HG03108 (cell line): ENCODE data around the gene FAM174B.

Experiments
- ATAC-seq: cut with Tn5 transposase; IDR thresholded peaks from one replicate; pipeline ENCODE4 v1.9.1; 2021; ENCODE audit warnings: moderate library complexity; ENCODE audit not compliant: unreplicated experiment

The FAM174B gene

GRCh38 chr15:92643849-92644815, 11.4 kb downstream of the FAM174B start:
- ATAC-seq, result no peak

- no peak for ATAC-seq
Observed at GRCh38 chr15:92638709-92639365, 16.7 kb downstream of the FAM174B start.

- ATAC-seq, result no peak
Observed at GRCh38 chr15:92638291-92638708, 17.3 kb downstream of the FAM174B start.

- no peak for ATAC-seq
Observed at GRCh38 chr15:92637626-92638025, 17.9 kb downstream of the FAM174B start.

GRCh38 chr15:92636908-92637481, 18.6 kb downstream of the FAM174B start:
- ATAC-seq, result no peak

GRCh38 chr15:92636401-92636907, 19.1 kb downstream of the FAM174B start:
- no peak for ATAC-seq

GRCh38 chr15:92634671-92635201, 20.8 kb downstream of the FAM174B start:
- no peak for ATAC-seq

GRCh38 chr15:92634060-92634459, 21.5 kb downstream of the FAM174B start:
- ATAC-seq, result no peak

GRCh38 chr15:92633418-92633817, 22.2 kb downstream of the FAM174B start:
- ATAC-seq, result no peak

GRCh38 chr15:92633001-92633400, 22.6 kb downstream of the FAM174B start:
- no peak for ATAC-seq

GRCh38 chr15:92631721-92632120, 23.9 kb downstream of the FAM174B start:
- no peak for ATAC-seq

- no peak for ATAC-seq
Observed at GRCh38 chr15:92629975-92630626, 25.5 kb downstream of the FAM174B start.

- no peak for ATAC-seq
Observed at GRCh38 chr15:92629276-92629974, 26.1 kb downstream of the FAM174B start.

- ATAC-seq, result no peak
Observed at GRCh38 chr15:92627014-92627413, 28.6 kb downstream of the FAM174B start.

- ATAC-seq, result peak; percentile 73
Observed at GRCh38 chr15:92625251-92625980, 30.2 kb downstream of the FAM174B start.

- no peak for ATAC-seq
Observed at GRCh38 chr15:92624401-92624991, 31.1 kb downstream of the FAM174B start.

GRCh38 chr15:92623435-92623834, 32.1 kb downstream of the FAM174B start:
- ATAC-seq, result no peak

- no peak for ATAC-seq
Observed at GRCh38 chr15:92621972-92622533, 33.5 kb downstream of the FAM174B start.

GRCh38 chr15:92620991-92621390, 34.6 kb downstream of the FAM174B start:
- ATAC-seq, result no peak
